LNCAP (cell line): ENCODE measurements around the gene MARCKSL1.

ENCODE experiments used
- TF ChIP-seq, protein P1 (sequence below): fragments of 450-650 bp; IDR thresholded peaks from 2 replicates; pipeline ENCODE4 v1.5.1; 2017; ENCODE audit warnings: mild to moderate bottlenecking

Gene MARCKSL1

DNA sequence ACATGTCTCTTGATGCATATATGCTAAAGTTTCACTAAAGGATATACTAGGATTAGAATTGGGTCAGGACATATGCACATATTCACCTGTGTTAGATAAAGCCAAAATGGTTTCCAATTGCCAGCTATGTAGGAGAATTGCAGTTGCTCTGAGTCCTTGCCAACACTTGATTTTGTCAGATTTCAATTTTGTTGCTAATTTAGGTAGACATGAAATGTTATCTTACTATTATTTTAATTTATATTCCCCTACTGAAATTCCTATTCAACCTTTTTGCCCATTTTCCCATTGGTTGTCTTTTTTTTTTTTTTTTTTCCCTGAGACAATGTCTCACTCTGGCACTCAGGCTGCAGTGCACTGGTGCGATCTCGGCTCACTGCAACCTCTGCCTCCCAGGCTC lies 30.7 kb downstream of the MARCKSL1 start:
- TF ChIP-seq, protein P1, sequence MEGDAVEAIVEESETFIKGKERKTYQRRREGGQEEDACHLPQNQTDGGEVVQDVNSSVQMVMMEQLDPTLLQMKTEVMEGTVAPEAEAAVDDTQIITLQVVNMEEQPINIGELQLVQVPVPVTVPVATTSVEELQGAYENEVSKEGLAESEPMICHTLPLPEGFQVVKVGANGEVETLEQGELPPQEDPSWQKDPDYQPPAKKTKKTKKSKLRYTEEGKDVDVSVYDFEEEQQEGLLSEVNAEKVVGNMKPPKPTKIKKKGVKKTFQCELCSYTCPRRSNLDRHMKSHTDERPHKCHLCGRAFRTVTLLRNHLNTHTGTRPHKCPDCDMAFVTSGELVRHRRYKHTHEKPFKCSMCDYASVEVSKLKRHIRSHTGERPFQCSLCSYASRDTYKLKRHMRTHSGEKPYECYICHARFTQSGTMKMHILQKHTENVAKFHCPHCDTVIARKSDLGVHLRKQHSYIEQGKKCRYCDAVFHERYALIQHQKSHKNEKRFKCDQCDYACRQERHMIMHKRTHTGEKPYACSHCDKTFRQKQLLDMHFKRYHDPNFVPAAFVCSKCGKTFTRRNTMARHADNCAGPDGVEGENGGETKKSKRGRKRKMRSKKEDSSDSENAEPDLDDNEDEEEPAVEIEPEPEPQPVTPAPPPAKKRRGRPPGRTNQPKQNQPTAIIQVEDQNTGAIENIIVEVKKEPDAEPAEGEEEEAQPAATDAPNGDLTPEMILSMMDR = no peak

DNA sequence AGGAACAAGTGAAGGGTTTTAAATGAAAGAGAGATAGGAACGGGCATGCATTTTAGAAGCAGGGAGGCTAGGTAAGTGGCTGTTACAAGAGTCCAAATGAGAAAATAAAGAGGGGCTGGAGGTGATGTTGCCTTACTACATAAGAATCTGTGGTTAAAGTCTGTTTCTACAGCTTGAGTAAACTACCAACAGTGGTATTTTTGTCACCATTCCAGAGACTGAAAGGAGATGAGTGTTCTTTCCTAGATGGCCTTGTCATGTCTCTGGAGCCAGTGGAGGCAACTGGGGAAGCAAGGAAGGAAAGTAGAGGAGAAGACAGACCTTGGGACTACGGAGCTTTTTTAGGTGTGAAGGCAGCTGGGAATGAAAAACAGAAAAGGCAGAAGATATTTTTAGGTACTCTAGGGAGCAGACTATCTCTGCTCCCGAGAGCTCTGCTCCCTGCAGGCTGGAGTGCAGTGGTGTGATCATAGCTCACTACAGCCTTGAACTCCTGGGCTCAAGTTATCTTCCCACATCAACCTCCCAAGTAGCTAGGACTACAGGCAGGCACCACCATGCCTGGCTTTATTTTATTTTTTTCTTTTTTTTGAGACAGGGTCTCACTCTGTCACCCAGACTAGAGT lies 31.9 kb downstream of the MARCKSL1 start:
- TF ChIP-seq, protein P1 = no peak

DNA sequence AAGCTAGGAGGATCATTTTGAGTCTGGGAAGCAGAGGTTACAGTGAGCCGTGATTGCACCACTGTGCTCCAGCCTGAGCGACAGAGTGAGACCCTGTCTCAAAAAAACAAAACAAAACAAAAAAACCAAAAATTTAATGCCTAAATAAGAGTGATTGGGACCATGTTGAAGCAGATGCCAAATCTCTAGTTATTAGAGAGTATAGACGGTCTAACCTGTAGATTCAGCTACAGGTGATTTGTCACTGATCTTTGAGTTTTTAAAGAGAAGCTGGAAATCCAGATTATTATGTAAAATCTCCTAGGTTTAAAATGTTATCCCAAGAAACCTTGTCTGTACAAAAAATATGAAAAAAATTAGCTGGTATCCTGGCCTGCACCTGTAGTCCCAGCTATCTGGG lies 32.7 kb downstream of the MARCKSL1 start:
- TF ChIP-seq, protein P1 = no peak

DNA sequence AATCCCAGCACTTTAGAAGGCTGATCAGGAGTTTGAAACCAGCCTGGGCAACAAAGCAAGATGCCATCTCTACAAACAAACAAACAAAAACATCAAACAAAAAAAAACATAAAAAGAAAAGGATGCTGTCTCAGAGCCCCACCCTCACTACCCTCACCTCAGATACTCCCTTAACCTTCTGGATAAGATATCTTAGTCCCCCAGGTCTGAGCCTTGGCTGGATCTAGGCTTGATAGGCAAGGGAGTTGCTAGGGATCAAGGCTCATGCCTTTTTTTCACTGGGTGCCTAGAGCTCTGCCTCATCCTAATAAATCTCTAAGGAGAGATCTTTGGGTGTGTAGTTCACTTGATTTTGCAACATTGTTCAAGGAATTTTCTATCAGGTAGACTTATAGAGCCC lies 36.7 kb downstream of the MARCKSL1 start:
- TF ChIP-seq, protein P1 = no peak

DNA sequence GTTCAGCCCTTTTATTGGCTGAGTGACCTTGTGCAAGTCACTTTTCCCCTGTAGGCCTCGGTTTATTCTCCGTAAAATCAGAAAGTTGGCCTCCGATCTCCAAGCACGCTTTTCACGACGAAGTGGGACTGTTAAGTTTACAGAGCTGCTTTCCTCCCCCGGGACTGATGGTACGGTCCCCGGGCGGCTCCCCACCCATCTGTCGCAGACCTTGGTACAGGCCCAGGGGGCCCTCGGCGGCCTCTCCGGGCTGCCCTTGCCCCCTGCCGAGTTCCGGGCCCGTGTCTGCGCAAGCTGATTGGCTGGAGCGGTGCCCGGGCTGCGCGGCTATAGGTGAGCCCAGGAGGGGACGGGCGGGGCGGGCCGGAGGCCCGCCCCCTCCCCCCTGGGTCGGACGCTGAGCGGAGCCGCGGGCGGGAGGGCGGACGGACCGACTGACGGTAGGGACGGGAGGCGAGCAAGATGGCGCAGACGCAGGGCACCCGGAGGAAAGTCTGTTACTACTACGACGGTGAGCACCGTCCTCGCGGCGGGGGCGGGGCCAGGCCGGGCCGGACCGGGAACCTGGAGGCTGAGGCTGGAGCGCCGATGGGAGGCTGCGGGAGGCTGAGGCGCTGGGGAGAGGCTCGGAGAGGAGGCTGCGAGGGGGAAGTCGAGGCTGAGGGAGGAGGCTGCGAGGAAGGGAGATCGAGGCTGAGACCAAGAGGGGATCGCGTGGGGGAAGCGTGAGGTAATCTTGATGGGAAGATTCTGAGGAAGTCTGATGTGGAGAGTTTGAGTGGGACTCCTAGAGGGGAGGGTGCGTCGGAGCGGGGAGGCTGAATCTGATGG lies 44.1 kb downstream of the MARCKSL1 start, which contains the start of gene HDAC1:
Gene HDAC1 (plus strand): TSS at position 376 of the 831 bp plus-strand sequence. CDS start 87 bp downstream, at position 463.
- TF ChIP-seq, protein P1 = no peak

DNA sequence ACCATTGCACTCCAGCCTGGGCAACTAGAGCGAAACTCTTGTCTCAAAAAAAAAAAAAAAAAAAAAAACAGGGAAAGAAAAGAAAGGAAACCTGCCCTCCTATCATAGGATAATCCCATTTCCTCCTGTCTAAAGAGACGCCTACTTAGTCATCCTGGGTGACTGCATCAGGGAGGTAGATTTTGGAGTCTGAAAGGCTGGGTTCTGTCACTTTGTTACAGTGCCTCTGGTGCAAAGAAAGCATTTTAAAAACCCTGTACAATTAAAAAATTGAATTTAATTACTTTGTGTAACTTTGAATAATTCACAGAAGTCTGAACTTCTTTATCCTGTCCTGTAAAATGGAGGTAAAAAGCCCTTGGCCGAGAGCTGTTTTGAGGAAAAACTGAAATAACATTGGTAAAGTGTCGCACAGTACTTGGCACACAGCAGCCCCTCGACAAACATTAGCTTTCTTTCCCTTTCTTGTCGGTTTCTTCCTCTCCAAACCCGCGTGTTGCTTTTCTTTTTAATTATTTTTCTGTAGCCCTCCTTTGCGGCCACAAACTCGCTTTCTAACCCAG lies 44.8 kb downstream of the MARCKSL1 start:
- TF ChIP-seq, protein P1 = no peak

DNA sequence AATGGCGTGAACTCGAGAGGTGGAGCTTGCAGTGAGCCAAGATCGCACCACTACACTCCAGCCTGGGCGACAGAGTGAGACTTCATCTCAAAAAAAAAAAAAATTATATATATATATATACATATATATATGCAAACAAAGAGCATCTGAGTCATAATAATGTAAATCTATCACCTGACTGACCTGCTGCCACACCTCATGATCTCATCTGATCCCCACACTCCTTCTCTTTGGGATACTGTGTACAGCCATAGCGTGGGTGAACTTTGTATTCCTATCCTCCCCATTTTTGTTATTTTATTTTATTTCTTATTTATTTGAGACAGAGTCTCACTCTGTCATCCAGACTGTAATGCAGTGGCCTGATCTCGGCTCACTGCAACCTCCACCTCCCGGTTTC lies 46.8 kb downstream of the MARCKSL1 start:
- TF ChIP-seq, protein P1 = no peak
